ENCODE results near the gene SNAPC5.
"Not testable (repeated sequence)": the region's sequence is repeated elsewhere in the genome, so short reads cannot be mapped to it uniquely, and the experiment has no call there.

Gene SNAPC5

DNA sequence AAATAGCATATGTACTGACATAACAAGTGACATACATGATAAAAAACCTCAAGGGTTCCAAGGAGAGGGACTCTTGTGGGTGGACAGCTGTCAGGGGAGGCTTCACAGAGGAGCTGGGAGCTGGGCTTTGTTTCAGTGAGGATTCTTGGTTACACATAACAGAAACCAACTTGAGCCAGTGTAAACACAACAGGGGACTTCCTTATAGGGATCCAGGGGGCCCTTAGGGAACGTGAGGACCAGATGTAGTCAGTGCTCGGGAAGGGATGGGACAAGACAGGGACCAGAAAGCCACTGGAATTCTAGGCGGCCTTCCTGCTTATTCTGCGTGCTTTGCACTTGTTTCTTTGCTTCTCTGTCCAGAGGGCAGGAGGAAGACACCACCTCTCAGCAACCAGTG, 34.9 kb downstream of the SNAPC5 start:
- Histone ChIP-seq H3K36me3 (ENCODE audit: low read length) (no peaks in the 10 kb centered on the region), H3K9ac (ENCODE audit: low read length) (no peak overlapping the region), H3K4me2 (ENCODE audit: low read depth, low read length, poor library complexity, severe bottlenecking) (no peak overlapping the region), H3K27me3 (ENCODE audit: low read length) (no peaks in the 10 kb centered on the region), H3K9me3 (ENCODE audit: insufficient read depth, low read length) (no peaks in the 10 kb centered on the region), H3F3A (ENCODE audit: insufficient read depth) (no peaks in the 10 kb centered on the region), H3K27ac (ENCODE audit: low read depth, low read length) (no peak overlapping the region), H3K4me3 (ENCODE audit: insufficient read depth, low read length, poor library complexity, severe bottlenecking) (no peak overlapping the region), H3K79me2 (ENCODE audit: insufficient read depth, low read length) (no peaks in the 10 kb centered on the region), H4K20me1 (ENCODE audit: low read depth, low read length) (no peaks in the 10 kb centered on the region), H2AFZ (ENCODE audit: low read depth, low read length, severe bottlenecking) (no peak overlapping the region), H3K9me2 (replicated peaks; ENCODE audit: insufficient read depth, low read length) (no peaks in the 10 kb centered on the region)
- TF ChIP-seq, protein P1, sequence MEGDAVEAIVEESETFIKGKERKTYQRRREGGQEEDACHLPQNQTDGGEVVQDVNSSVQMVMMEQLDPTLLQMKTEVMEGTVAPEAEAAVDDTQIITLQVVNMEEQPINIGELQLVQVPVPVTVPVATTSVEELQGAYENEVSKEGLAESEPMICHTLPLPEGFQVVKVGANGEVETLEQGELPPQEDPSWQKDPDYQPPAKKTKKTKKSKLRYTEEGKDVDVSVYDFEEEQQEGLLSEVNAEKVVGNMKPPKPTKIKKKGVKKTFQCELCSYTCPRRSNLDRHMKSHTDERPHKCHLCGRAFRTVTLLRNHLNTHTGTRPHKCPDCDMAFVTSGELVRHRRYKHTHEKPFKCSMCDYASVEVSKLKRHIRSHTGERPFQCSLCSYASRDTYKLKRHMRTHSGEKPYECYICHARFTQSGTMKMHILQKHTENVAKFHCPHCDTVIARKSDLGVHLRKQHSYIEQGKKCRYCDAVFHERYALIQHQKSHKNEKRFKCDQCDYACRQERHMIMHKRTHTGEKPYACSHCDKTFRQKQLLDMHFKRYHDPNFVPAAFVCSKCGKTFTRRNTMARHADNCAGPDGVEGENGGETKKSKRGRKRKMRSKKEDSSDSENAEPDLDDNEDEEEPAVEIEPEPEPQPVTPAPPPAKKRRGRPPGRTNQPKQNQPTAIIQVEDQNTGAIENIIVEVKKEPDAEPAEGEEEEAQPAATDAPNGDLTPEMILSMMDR (IDR thresholded peaks at IDR 0.05; ENCODE audit: insufficient read depth, low read length, poor library complexity, severe bottlenecking) = no peak
- no peak for TF ChIP-seq EZH2phosphoT487 (conservative IDR thresholded peaks at IDR 0.05; ENCODE audit: low read length)

DNA sequence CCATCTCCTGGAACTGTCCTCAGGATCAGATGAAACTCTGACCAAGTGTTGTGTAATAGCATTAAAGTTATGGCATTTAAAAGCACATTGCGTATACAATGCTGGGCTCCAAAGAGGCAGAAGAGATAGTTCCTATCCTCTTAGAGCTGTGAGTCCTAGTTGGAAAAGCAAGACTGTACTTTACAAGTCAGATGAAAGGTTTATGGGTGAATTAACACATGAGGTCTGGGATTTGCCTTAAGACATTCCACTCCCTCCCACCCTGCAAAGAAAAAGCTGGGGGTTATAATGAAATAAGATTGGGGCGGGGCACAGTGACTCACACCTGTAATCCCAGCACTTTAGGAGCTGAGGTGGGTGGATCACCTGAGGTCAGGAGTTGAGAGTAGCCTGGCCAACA, 35.6 kb downstream of the SNAPC5 start:
- Histone ChIP-seq H3K36me3 (ENCODE audit: low read length) (no peaks in the 10 kb centered on the region), H3K4me2 (ENCODE audit: low read depth, low read length, poor library complexity, severe bottlenecking) (no peak overlapping the region), H3K9ac (ENCODE audit: low read length) (no peak overlapping the region)

DNA sequence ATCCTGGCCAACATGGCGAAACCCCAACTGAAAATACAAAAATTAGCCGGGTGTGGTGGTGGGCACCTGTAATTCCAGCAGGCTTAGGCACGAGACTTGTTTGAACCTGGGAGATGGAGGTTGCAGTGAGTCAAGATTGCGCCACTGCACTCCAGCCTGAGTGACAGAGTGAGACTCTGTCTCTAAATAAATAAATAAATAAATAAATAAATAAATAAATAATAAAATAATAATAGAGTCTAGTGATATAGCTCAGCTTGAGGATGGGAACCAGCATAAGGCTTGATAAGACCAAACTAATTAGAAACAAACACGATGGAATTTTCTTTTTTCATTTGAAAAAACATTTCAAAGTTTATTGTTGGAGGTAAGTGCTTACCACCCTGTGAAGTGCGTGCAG, 36.3 kb downstream of the SNAPC5 start:
- H3K27ac ChIP-seq (ENCODE audit: low read depth, low read length); H3F3A ChIP-seq (ENCODE audit: insufficient read depth); H3K27me3 ChIP-seq (ENCODE audit: low read length); H3K9me3 ChIP-seq (ENCODE audit: insufficient read depth, low read length); H3K9me2 ChIP-seq (replicated peaks; ENCODE audit: insufficient read depth, low read length); H3K4me3 ChIP-seq (ENCODE audit: insufficient read depth, low read length, poor library complexity, severe bottlenecking); H3K79me2 ChIP-seq (ENCODE audit: insufficient read depth, low read length); H3K36me3 ChIP-seq (ENCODE audit: low read length); H3K9ac ChIP-seq (ENCODE audit: low read length); H4K20me1 ChIP-seq (ENCODE audit: low read depth, low read length); H2AFZ ChIP-seq (ENCODE audit: low read depth, low read length, severe bottlenecking); H3K4me2 ChIP-seq (ENCODE audit: low read depth, low read length, poor library complexity, severe bottlenecking): not testable (repeated sequence)

More for the DNA sequence above, 35.6 kb downstream of the SNAPC5 start:
- no peaks in the 10 kb centered on the region for H3K27me3 ChIP-seq (ENCODE audit: low read length)
- no peak overlapping the region for H3K27ac ChIP-seq (ENCODE audit: low read depth, low read length)
- no peaks in the 10 kb centered on the region for H3K79me2 ChIP-seq (ENCODE audit: insufficient read depth, low read length)
- H3K4me3 ChIP-seq (ENCODE audit: insufficient read depth, low read length, poor library complexity, severe bottlenecking) = no peak overlapping the region
- H3K9me2 ChIP-seq (replicated peaks; ENCODE audit: insufficient read depth, low read length) = no peaks in the 10 kb centered on the region
- TF ChIP-seq EZH2phosphoT487 (conservative IDR thresholded peaks at IDR 0.05; ENCODE audit: low read length) = no peak
- TF ChIP-seq, protein P1 (IDR thresholded peaks at IDR 0.05; ENCODE audit: insufficient read depth, low read length, poor library complexity, severe bottlenecking) = no peak
- H3F3A ChIP-seq (ENCODE audit: insufficient read depth) = no peaks in the 10 kb centered on the region
- no peaks in the 10 kb centered on the region for H4K20me1 ChIP-seq (ENCODE audit: low read depth, low read length)
- no peaks in the 10 kb centered on the region for H3K9me3 ChIP-seq (ENCODE audit: insufficient read depth, low read length)
- no peak overlapping the region for H2AFZ ChIP-seq (ENCODE audit: low read depth, low read length, severe bottlenecking)

DNA sequence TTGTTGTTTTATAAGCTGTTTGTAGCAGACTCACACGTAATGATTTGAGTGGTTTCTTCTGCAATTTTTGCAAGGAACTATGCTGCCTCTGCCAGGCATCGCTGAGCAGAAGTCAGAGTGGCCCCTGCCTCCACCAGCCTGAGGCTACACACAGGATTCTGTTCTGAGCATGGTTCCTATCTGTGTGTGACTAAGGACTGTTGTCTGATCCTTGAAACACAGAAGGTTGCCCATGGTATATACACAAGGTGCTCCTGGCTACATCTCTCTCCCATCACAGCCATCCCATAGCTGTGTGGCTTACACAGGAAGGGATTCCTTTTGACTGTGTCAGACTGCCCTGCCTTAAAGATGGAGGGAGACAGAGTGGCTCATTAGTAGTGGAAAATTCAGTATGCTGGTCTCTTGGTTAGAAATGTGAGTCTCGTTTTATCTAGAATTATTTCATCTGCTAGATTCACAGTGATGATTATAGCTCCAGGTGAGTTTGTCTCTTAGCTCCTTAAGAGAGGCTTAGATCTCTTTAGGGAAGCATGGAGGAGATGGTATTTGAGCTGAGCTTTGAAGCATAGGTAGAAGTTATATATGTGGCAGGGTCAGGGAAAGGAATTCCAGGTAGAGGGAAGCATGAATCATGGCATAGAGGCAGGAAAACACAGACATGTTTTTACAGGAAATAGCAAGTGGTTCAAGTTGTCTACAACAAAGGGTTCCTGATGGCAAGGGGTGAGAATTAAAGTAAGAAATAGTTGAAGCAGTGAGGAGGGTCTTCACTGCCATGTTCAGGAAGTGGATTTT, 37.5 kb downstream of the SNAPC5 start:
- Histone ChIP-seq H3K4me3 (ENCODE audit: insufficient read depth, low read length, poor library complexity, severe bottlenecking) (no peak overlapping the region), H3K79me2 (ENCODE audit: insufficient read depth, low read length) (no peaks in the 10 kb centered on the region), H3K9me2 (replicated peaks; ENCODE audit: insufficient read depth, low read length) (no peaks in the 10 kb centered on the region), H3K9ac (ENCODE audit: low read length) (no peak overlapping the region), H4K20me1 (ENCODE audit: low read depth, low read length) (no peaks in the 10 kb centered on the region), H2AFZ (ENCODE audit: low read depth, low read length, severe bottlenecking) (no peak overlapping the region), H3K4me2 (ENCODE audit: low read depth, low read length, poor library complexity, severe bottlenecking) (no peak overlapping the region), H3K27ac (ENCODE audit: low read depth, low read length) (no peak overlapping the region), H3F3A (ENCODE audit: insufficient read depth) (no peaks in the 10 kb centered on the region), H3K9me3 (ENCODE audit: insufficient read depth, low read length) (no peaks in the 10 kb centered on the region), H3K27me3 (ENCODE audit: low read length) (no peaks in the 10 kb centered on the region), H3K36me3 (ENCODE audit: low read length) (no peaks in the 10 kb centered on the region)
- TF ChIP-seq, protein P1 (IDR thresholded peaks at IDR 0.05; ENCODE audit: insufficient read depth, low read length, poor library complexity, severe bottlenecking) = no peak

Data from SU-DHL-6 (cell line).